DND-41 (cell line): ENCODE measurements around the gene SYF2.

Experiments used
- ATAC-seq: fragments of 200-7000 bp; cut with Tn5 transposase; 3 replicates; pipeline ENCODE4 v1.9.1; 2021; ENCODE audit warnings: low read depth; ENCODE audit not compliant: insufficient read depth
- DNase-seq: peaks from one replicate; pipeline ENCODE4 v3.0.0-alpha.2; 2020
- H2AFZ ChIP-seq: 2 replicates; pipeline ENCODE4 v1.6.0; 2012; ENCODE audit warnings: low read depth, low read length
- H3K27ac ChIP-seq: 2 replicates; pipeline ENCODE4 v1.5.1; 2012; ENCODE audit warnings: low read length, inconsistent platforms
- H3K27me3 ChIP-seq: fragments of 200-600 bp; sonication (generic); 2 replicates; pipeline ENCODE4 v1.6.0; 2012; ENCODE audit warnings: low read length, mild to moderate bottlenecking, inconsistent platforms; ENCODE audit not compliant: insufficient read depth, poor library complexity
- H3K36me3 ChIP-seq: 2 replicates; pipeline ENCODE4 v1.5.1; 2012; ENCODE audit warnings: low read length, inconsistent platforms; ENCODE audit not compliant: insufficient read depth
- H3K4me1 ChIP-seq: 2 replicates; pipeline ENCODE4 v1.5.1; 2012; ENCODE audit warnings: mild to moderate bottlenecking, low read length; ENCODE audit not compliant: insufficient read depth
- H3K4me2 ChIP-seq: 2 replicates; pipeline ENCODE4 v1.6.0; 2012; ENCODE audit warnings: mild to moderate bottlenecking, moderate library complexity, low read length, inconsistent platforms; ENCODE audit not compliant: insufficient read depth
- H3K4me3 ChIP-seq, 2 experiments: fragments of 200-600 bp in 1 of 2; shearing (Covaris generic) in 1 of 2; 2 replicates each; pipeline ENCODE4 v1.5.1; 2012 to 2016; ENCODE audit warnings: inconsistent platforms in 2 of 2, low read length in 2 of 2, mild to moderate bottlenecking in 2 of 2, low read depth in 1 of 2, moderate library complexity in 1 of 2
- H3K79me2 ChIP-seq: 2 replicates; pipeline ENCODE4 v1.6.0; 2012; ENCODE audit warnings: low read length, inconsistent platforms; ENCODE audit not compliant: insufficient read depth
- H3K9ac ChIP-seq: 2 replicates; pipeline ENCODE4 v1.6.0; 2012; ENCODE audit warnings: low read depth, mild to moderate bottlenecking, inconsistent platforms, low read length, moderate library complexity
- H3K9me3 ChIP-seq: 2 replicates; pipeline ENCODE4 v1.5.1; 2012; ENCODE audit warnings: low read length, moderate library complexity, mild to moderate bottlenecking, inconsistent platforms; ENCODE audit not compliant: insufficient read depth, severe bottlenecking
- H4K20me1 ChIP-seq: 2 replicates; pipeline ENCODE4 v1.6.0; 2012; ENCODE audit warnings: low read length; ENCODE audit not compliant: insufficient read depth
- CTCF ChIP-seq: IDR thresholded peaks from 2 replicates; pipeline ENCODE4 v1.5.1; 2012; ENCODE audit warnings: borderline replicate concordance, low read length, moderate library complexity, mild to moderate bottlenecking; ENCODE audit not compliant: poor library complexity, severe bottlenecking; ENCODE audit errors: extremely low read depth
- EZH2 ChIP-seq: IDR thresholded peaks from 3 replicates; pipeline ENCODE4 v1.6.1; 2012; ENCODE audit warnings: borderline replicate concordance, low read depth, mild to moderate bottlenecking, moderate library complexity, low read length, inconsistent platforms; ENCODE audit not compliant: severe bottlenecking

Gene SYF2

GRCh38 chr1:25257196-25257595, 24.9 kb upstream of the SYF2 start:
- no peak overlapping the region for H2AFZ ChIP-seq
- H3K4me2 ChIP-seq = no peak overlapping the region
- H3K79me2 ChIP-seq = no peaks in the 10 kb centered on the region; the same call in 1 of the 2 replicates
- DNase-seq = no peak
- H3K27ac ChIP-seq = no peak overlapping the region
- H3K27me3 ChIP-seq = no peaks in the 10 kb centered on the region
- TF ChIP-seq EZH2 (no peak), CTCF (no peak)
- no peaks in the 10 kb centered on the region for H3K4me1 ChIP-seq
- H3K36me3 ChIP-seq = no peaks in the 10 kb centered on the region
- H3K9ac ChIP-seq = no peak overlapping the region
- no peak for ATAC-seq
- H3K9me3 ChIP-seq = no peaks in the 10 kb centered on the region
- no peaks in the 10 kb centered on the region; the same call in 1 of the 2 replicates for H4K20me1 ChIP-seq
- no peak overlapping the region for H3K4me3 ChIP-seq

GRCh38 chr1:25256578-25256965, 24.3 kb upstream of the SYF2 start:
- Histone ChIP-seq H3K4me1 (no peaks in the 10 kb centered on the region), H3K4me2 (no peak overlapping the region), H3K4me3 (no peak overlapping the region), H3K79me2 (no peaks in the 10 kb centered on the region; the same call in 1 of the 2 replicates), H4K20me1 (no peaks in the 10 kb centered on the region; the same call in 1 of the 2 replicates), H3K9ac (no peak overlapping the region), H3K36me3 (no peaks in the 10 kb centered on the region), H3K9me3 (no peaks in the 10 kb centered on the region), H3K27ac (no peak overlapping the region), H2AFZ (no peak overlapping the region), H3K27me3 (no peaks in the 10 kb centered on the region)
- no peak for ATAC-seq
- DNase-seq = no peak
- TF ChIP-seq CTCF (no peak), EZH2 (no peak)

GRCh38 chr1:25255706-25256577, 23.6 kb upstream of the SYF2 start:
- Histone ChIP-seq H3K79me2 (no peaks in the 10 kb centered on the region; the same call in 1 of the 2 replicates), H2AFZ (no peak overlapping the region), H3K4me3 (no peak overlapping the region), H3K27ac (no peak overlapping the region), H4K20me1 (no peaks in the 10 kb centered on the region; the same call in 1 of the 2 replicates), H3K4me1 (no peaks in the 10 kb centered on the region), H3K9me3 (no peaks in the 10 kb centered on the region), H3K36me3 (no peaks in the 10 kb centered on the region), H3K4me2 (no peak overlapping the region), H3K27me3 (no peaks in the 10 kb centered on the region), H3K9ac (no peak overlapping the region)
- ATAC-seq = no peak
- DNase-seq = no peak
- TF ChIP-seq CTCF (no peak), EZH2 (no peak)
